ENCODE results near the gene MYT1.
"Not testable (repeated sequence)": the region's sequence is repeated elsewhere in the genome, so short reads cannot be mapped to it uniquely, and the experiment has no call there.

The MYT1 gene

GRCh38 chr20:64220420-64220819, 56.2 kb downstream of the MYT1 start:
- no peak for DNase-seq

GRCh38 chr20:64220891-64221527, 56.8 kb downstream of the MYT1 start:
- no peak for DNase-seq

DNA sequence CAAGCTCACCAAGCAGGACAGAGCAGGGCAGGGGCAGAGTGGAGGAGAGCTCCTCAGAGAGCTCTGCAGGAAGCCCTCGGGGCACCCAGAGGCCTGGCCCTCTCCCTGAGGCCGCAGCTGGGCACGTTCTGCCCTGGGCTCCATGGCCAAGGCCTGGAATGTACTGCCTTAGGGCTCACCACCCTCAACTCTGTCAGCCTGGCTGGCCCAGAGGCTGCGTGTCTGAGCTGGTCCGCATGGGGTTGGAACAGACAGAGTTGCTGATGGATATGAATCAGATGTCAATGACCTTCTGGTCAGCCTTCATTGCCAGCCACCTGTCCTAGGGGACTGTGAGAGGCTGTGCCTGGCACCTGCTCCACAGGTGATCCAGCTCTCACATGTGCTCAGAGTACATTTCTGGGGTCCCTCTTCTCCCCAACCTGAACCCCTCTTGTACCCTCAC, 58.1 kb downstream of the MYT1 start:
- DNase-seq, result no peak

DNA sequence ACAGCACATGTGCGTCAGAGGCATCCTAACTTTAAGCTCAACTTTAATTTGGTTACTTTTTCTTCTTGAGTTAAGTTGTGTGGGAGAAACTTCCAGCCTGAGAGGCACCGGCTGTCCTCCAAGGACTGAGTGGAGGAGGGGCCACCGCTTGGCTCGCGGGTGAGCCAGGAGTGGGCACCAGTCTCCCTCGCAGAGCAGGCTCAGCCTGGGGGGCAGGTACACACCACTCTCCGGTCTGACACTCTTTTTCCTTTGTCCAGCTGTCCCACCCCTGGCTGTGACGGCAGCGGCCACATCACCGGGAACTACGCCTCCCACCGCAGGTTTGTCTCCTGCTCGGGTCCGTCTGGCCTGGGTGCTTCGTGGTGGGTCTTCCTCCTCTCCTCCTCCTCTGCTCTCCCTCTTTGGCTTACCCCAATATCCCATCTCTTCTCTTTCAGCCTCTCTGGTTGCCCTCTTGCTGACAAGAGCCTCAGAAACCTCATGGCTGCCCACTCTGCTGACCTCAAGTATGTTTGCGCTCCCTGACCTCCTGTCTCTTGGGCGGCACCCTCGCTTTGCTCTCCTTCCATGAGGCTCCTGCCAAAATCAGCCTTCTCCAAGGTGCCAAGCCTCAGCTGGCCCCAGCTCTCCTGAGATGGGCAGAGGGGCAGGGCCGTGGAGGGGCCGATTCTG, 58.7 kb downstream of the MYT1 start:
- DNase-seq, result no peak

DNA sequence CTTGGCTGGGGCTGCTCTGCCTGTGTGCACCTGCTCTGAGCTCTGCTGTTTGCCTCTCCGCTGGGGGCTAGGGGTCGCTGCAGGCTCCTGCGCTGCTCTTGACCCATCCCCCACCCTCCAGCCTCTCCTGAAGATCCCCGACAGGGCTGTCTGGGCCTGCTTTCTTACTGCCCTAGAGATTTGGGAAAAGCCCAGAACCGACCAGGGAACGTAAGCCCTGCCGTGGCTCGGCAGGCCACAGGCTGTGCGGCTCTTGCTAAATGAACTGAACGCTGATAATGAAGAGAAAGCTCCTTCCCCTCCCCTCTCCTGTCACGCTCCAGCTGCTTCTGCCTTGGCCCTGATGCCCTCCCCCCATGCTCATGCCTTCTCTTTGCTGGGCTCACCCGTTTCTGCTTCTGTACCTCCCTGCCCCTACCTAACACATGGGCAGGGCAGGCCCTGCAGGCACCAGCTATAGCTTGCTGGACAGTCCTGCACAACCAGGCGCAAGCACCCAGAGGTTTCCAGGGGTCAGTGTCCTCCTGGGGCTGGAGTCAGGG, 59.3 kb downstream of the MYT1 start:
- DNase-seq, result peak; percentile 65

GRCh38 chr20:64224351-64225170, 60.3 kb downstream of the MYT1 start:
- peak; percentile 74 for DNase-seq

DNA sequence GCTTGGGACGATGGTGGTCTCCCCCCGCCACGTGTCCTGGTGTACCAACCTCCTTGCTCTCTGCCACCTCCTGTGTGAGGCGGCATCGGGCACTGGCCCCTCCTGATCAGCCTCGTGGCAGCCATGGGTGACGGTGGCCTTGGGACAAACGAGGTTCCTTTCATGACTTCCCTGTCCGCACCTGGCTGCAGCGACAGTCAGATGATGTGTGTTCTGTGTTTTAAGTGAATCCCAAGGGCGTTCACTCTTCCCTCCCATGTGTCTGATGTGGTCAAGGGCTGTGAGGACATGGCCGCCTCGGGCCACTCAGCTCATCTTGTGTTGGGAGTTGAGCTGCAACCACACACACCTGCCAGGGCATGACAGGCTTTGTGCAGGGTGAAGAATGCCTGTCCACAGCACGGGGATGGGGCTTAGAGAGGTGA, 60.9 kb downstream of the MYT1 start:
- no peak for DNase-seq

GRCh38 chr20:64225828-64226598, 61.8 kb downstream of the MYT1 start:
- no peak for DNase-seq

DNA sequence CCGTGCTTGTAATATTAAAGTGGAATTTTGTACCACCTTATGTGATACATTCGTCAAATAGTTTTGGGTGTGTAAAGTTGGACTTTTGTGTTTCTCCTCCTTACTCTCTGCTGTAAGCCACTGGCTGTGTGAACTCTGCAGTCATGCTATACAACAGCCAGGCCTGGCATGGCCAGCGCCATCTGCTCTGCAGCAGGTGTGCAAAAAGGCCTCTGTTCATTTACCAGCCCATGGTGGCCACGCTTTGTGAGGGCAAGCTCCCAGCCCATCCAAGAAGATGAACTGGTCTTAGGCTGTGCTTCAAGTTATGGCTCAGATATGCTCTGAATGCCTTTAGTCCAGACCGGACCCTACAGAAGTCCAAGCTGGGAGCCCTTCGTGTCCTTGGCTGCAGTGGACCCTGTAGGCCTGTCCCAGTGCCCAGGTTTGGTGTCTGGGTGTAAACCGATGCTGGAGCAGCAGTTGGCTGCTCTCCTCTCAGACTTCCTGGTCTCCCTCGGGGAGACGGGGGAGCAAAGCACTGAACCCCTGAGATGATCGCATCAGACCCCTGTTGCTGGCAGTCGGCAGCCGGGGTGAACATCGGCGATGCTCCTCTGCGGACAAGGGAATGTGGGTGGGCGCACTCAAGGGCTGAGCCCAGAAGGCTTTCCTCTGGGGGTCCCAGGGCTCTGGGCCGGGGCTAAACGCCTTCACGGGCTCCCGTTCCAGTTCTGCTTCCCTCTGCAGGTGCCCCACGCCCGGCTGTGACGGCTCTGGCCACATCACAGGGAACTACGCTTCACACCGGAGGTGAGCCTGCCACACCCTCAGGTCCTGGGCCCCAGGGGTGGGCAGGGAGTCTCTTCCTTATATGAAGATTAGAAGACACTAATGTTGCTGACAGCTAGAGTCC, 62.7 kb downstream of the MYT1 start:
- no peak for DNase-seq

DNA sequence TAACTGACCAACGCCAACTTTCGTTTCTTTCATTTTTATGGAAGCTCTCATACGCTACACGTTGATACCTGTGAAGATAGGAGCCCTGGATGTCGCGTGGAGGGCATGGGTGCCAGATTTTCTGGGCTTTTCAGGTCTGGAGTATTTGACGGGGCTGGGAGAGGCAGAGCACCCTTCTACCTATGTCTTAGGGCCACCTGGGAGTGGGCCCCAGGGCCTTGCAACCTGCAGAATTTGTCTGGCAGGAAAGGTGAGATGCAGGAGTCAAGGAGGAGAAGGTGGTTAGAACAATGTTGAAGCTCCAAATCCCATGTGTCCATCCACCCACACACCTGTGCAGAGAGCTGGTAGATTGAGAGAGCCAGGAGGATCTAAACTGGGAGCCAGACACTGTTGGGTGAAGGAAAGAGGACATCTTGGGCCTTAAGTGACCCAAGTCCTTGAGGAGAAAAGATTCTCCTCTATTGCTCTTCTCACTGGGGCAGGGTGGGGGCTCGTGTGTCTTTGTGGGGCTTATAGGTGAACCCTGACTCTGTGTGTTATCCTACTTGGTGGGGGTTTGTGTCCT, 63.9 kb downstream of the MYT1 start:
- no peak for DNase-seq

GRCh38 chr20:64228751-64229506, 64.7 kb downstream of the MYT1 start:
- no peak for DNase-seq

GRCh38 chr20:64229507-64230061, 65.3 kb downstream of the MYT1 start:
- DNase-seq, result no peak

DNA sequence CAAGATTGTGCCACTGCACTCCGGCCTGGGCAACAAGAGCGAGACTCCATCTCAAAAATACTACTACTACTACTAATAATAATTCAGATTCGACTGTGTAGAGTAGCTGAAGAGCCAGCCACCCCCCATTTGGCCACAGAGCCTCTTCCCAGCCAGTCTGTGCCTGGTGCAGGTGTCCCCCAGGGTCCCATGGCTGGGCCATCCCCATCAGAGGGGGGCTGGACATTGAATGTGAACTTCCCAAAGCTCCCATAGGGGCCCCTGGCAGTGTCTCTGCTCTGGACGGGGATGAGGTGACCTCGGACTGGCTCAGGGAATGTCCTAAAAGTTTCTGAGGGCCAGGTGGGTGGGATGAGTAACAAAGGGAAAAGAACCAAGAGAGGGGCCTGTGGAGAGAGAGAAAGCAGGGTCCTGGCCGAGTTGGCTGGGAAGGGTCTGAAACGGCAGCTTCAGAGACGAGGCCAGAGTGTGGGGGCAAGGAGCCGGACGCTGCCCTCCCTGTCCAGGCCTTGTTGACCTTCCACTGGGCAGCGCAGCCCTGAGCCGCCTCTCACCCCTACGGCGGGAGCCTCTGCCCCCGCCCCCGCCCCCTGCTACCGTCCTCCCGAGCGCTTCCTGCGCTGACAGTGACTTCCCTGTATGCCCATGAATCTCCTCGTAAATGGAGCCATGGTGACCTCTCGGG, 66.4 kb downstream of the MYT1 start:
- no peak for DNase-seq

- no peak for DNase-seq
Measured at GRCh38 chr20:64231621-64232550, 67.6 kb downstream of the MYT1 start.

DNA sequence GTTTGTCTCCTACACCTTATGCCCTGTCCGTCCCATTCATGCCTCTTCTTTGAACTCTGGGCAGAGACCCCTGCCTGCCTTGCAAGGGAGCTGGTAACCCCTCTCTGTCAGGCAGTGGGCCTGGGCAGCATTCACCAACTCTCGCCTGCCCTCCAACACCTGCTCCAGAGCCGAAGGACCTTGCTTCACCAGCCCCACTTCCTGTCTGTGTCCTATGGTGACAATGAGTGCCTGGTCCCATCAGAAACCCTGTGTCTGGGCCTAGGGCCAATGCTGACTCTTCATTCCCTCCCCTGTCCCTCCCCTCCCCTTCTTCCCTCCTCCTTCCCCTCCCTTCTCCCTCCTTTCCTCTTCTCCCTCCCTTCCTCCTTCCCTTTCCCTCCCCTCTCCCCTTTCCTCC, 68.5 kb downstream of the MYT1 start:
- no peak for DNase-seq

GRCh38 chr20:64233725-64234124, 69.5 kb downstream of the MYT1 start:
- no peak for DNase-seq

DNA sequence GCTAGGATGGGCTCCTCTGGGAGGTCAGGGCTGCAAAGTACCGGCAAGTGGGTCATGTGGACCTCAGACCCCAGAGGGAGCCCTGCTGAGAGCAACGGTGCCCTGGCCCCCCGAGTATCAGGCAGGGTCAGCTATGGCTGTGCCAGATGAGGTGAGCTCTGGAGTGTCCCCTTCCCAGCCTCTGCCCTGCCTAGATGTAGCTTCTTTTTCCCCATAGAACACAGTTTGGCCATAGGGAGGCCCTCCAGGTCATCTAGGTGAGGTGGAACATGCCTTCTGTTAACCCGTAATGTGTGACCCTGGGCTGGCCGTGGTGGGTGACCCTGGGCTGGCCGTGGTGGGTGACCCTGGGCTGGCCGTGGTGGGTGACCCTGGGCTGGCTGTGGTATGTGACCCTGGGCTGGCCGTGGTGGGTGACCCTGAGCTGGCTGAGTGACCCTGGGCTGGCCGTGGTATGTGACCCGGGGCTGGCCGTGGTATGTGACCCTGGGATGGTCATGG, 70.1 kb downstream of the MYT1 start:
- DNase-seq, result no peak

DNA sequence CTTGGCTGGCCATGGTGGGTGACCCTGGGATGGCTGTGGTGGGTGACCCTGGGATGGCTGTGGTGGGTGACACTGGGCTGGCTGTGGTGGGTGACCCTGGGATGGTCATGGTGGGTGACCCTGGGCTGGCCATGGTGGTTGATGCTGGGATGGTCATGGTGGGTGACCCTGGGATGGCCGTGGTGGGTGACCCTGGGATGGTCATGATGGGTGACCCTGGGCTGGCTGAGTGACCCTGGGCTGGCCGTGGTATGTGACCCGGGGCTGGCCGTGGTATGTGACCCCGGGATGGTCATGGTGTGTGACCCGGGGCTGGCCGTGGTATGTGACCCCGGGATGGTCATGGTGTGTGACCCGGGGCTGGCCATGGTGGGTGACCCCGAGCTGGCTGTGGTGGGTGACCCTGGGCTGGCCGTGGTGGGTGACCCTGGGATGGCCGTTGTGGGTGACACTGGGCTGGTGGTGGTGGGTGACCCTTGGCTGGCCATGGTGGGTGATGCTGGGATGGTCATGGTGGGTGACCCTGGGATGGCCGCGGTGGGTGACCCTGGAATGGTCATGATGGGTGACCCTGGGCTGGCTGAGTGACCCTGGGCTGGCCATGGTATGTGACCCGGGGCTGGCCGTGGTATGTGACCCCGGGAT, 70.8 kb downstream of the MYT1 start:
- DNase-seq, result not testable (repeated sequence)
